K562 (cell line): ENCODE measurements around the gene WNT6. TPM values are rescaled to one million over a fixed set of nuclear protein-coding genes. Genes with fewer than 3 reads are reported as not detected.

Experiments used
- ATAC-seq: fragments of 200-7000 bp; cut with Tn5 transposase; 3 replicates; pipeline ENCODE4 v1.9.1; 2020; ENCODE audit warnings: moderate library complexity
- BruUV-seq: library from RNA; stranded (reverse); fragments of 400-500 nt; replicated peaks from 2 replicates; lab custom pipeline; 2021; lab: Mats Ljungman, UMichigan
- CTCF ChIA-PET: fragments of 300-600 bp; formaldehyde crosslinking; extraction: SDS; loops from one replicate; lab custom pipeline; 2021; ENCODE audit warnings: low intra/inter-chr PET ratio; lab: Yijun Ruan, JAX
- POLR2A ChIA-PET: fragments of 300-600, 350-650 bp; sonication (Branson Sonifier 250); formaldehyde crosslinking; extraction: SDS; loops from one replicate; lab custom pipeline; 2021; ENCODE audit warnings: antibody characterized with exemption, inconsistent platforms; lab: Yijun Ruan, JAX
- DNase-seq, 4 experiments: peaks; one replicate each; pipeline versions ENCODE4 v3.0.0 to v3.0.0-alpha.2; 2011 to 2018; ENCODE audit warnings: low spot score in 3 of 4, mixed read lengths in 3 of 4; ENCODE audit errors: extremely low read depth in 1 of 4
- FAIRE-seq: peaks from 2 replicates; lab custom pipeline; 2011; peaks lifted over from hg19 to GRCh38; lab: Jason Lieb, UNC
- H2AFZ ChIP-seq: 2 replicates; pipeline ENCODE4 v1.6.0; 2011; ENCODE audit warnings: low read depth, low read length, control low read depth, inconsistent platforms
- H3K27ac ChIP-seq: fragments of 200-600 bp; 3 replicates; pipeline ENCODE4 v1.8.0; 2011; ENCODE audit warnings: low read depth, mild to moderate bottlenecking, control low read depth, inconsistent platforms, low read length, moderate library complexity, mixed read lengths; ENCODE audit errors: extremely low read depth
- H3K27me3 ChIP-seq, 2 experiments: fragments of 300-600 bp in 1 of 2; 2 replicates in 1 of 2; 3 replicates in 1 of 2; pipeline versions ENCODE4 v1.6.0 to v1.8.0; 2011; ENCODE audit warnings: inconsistent platforms in 2 of 2, low read length in 2 of 2, mild to moderate bottlenecking in 1 of 2, mixed read lengths in 1 of 2, moderate library complexity in 1 of 2; ENCODE audit not compliant: control insufficient read depth in 2 of 2, insufficient read depth in 2 of 2
- H3K36me3 ChIP-seq: fragments of 300-600 bp; 3 replicates; pipeline ENCODE4 v1.8.0; 2011; ENCODE audit warnings: mild to moderate bottlenecking, low read length, inconsistent platforms; ENCODE audit not compliant: control insufficient read depth, insufficient read depth
- H3K4me1 ChIP-seq, 2 experiments: fragments of 200-600 bp in 1 of 2; replicated peaks in 1 of 2; 2 replicates in 1 of 2; 3 replicates in 1 of 2; pipeline versions ENCODE4 v1.5.1 to v1.8.0; 2011; ENCODE audit warnings: inconsistent platforms in 2 of 2, low read length in 2 of 2, mild to moderate bottlenecking in 1 of 2, mixed read lengths in 1 of 2, moderate library complexity in 1 of 2; ENCODE audit not compliant: control insufficient read depth in 2 of 2, insufficient read depth in 2 of 2
- H3K4me2 ChIP-seq: 2 replicates; pipeline ENCODE4 v1.6.1; 2011; ENCODE audit warnings: low read length, control low read depth, inconsistent platforms, mixed read lengths; ENCODE audit not compliant: insufficient read depth
- H3K4me3 ChIP-seq: fragments of 200-600 bp; sonication (generic), shearing (Covaris generic); 2 replicates; pipeline ENCODE4 v1.5.1; 2016; ENCODE audit warnings: control low read depth, inconsistent platforms
- H3K79me2 ChIP-seq: fragments of 200-600 bp; 3 replicates; pipeline ENCODE4 v1.8.0; 2011; ENCODE audit warnings: low read length, inconsistent platforms; ENCODE audit not compliant: control insufficient read depth, insufficient read depth
- H3K9ac ChIP-seq, 2 experiments: 2 replicates each; pipeline versions ENCODE4 v1.6.0 to v1.6.1; 2011; ENCODE audit warnings: low read depth in 2 of 2, low read length in 2 of 2, control low read depth in 1 of 2, inconsistent platforms in 1 of 2, mild to moderate bottlenecking in 1 of 2, mixed read lengths in 1 of 2; ENCODE audit not compliant: insufficient read depth in 1 of 2
- H3K9me1 ChIP-seq: one replicate; pipeline ENCODE4 v1.6.0; 2011; ENCODE audit warnings: inconsistent platforms, mild to moderate bottlenecking, low read length, moderate library complexity; ENCODE audit not compliant: control insufficient read depth, insufficient read depth
- H3K9me3 ChIP-seq: replicated peaks from 2 replicates; pipeline ENCODE4 v1.5.1; 2011; ENCODE audit warnings: low read depth, low read length, inconsistent platforms; ENCODE audit not compliant: control insufficient read depth, insufficient read depth
- H4K20me1 ChIP-seq: replicated peaks from 2 replicates; pipeline ENCODE4 v1.6.1; 2011; ENCODE audit warnings: low read length, inconsistent platforms, mixed read lengths; ENCODE audit not compliant: control insufficient read depth, insufficient read depth
- CBX3 ChIP-seq, 2 experiments: IDR thresholded peaks; 1 replicate in 1 of 2; 2 replicates in 1 of 2; pipeline ENCODE4 v1.6.1; 2012; ENCODE audit warnings: inconsistent platforms in 2 of 2, low read length in 2 of 2, borderline replicate concordance in 1 of 2, control low read depth in 1 of 2
- FOXJ2 ChIP-seq: fragments of 200-800 bp; sonication (Bioruptor generic); IDR thresholded peaks from 2 replicates; pipeline ENCODE4 v1.6.1; 2016; ENCODE audit warnings: missing genetic modification characterization, missing compliant biosample characterization
- FOXK2 ChIP-seq, 2 experiments: fragments of 450-650 bp; IDR thresholded peaks in 1 of 2; conservative IDR thresholded peaks in 1 of 2; 2 replicates each; pipeline ENCODE4 v1.6.1; 2016; ENCODE audit warnings: low read depth in 2 of 2, mild to moderate bottlenecking in 1 of 2
- FOXP4 ChIP-seq: sonication (generic); formaldehyde crosslinking; IDR thresholded peaks from 2 replicates; pipeline ENCODE4 v1.8.0; 2022; ENCODE audit warnings: mild to moderate bottlenecking, missing genetic modification reagents, borderline replicate concordance
- KDM2B ChIP-seq: fragments of 250-450 bp; sonication (Bioruptor Pico); IDR thresholded peaks from 2 replicates; pipeline ENCODE4 v1.8.0; 2021; ENCODE audit warnings: mild to moderate bottlenecking, moderate library complexity
- MGA ChIP-seq: fragments of 450-650 bp; IDR thresholded peaks from 2 replicates; pipeline ENCODE4 v1.6.1; 2016; ENCODE audit warnings: mild to moderate bottlenecking, moderate library complexity
- NR2F6 ChIP-seq: fragments of 450-650 bp; formaldehyde crosslinking; IDR thresholded peaks from 2 replicates; pipeline ENCODE4 v1.4.0; 2020; ENCODE audit warnings: mild to moderate bottlenecking
- RFX1 ChIP-seq: fragments of 450-650 bp; IDR thresholded peaks from 2 replicates; pipeline ENCODE4 v1.6.1; 2016; ENCODE audit warnings: mild to moderate bottlenecking, moderate library complexity
- WGBS: fragments of 100-300 bp; shearing (Covaris generic); methylation state at CpG from one replicate; pipeline ENCODE4 v1.1.6; 2016; ENCODE audit warnings: low coverage, mixed read lengths; ENCODE audit not compliant: insufficient coverage; ENCODE audit errors: missing lambda C conversion rate; 5-methylcytosine and 5-hydroxymethylcytosine counted together
- in situ Hi-C: fragments of 300-500 bp; cut with MboI; formaldehyde crosslinking; loops from 4 replicates; pipeline ENCODE4 v1.15.0; 2018; ENCODE audit warnings: inconsistent platforms, mixed read lengths
- intact Hi-C: fragments of 100-400 bp; cut with micrococcal nuclease; formaldehyde crosslinking; loops from 2 replicates; pipeline ENCODE4 v1.14.2; 2022
- polyA plus RNA-seq, 8 experiments: library from polyadenylated mRNA; depleted of rRNA in 4 of 8; stranded (reverse) in 5 of 8; unstranded in 3 of 8; fragments of >200 nt; fragmentation: Nextera tagmentation in 2 of 8; fragmentation: Illumina TruSeq in 1 of 8; extraction: Ambion mirVana in 2 of 8; extraction: Trizol in 1 of 8; gene quantifications; 2 replicates each; pipeline versions ENCODE4 v1.2.1 to v1.2.3, GENCODE V29; 2011 to 2014; ENCODE audit warnings: inconsistent platforms in 1 of 8, missing spikeins in 1 of 8
- total RNA-seq, 7 experiments: library from RNA; depleted of rRNA in 6 of 7; stranded (reverse); fragments of >200 nt in 6 of 7; fragmentation: Illumina TruSeq in 2 of 7; extraction: Trizol in 2 of 7; gene quantifications; 2 replicates each; pipeline versions ENCODE4 v1.2.1 to v1.2.3, GENCODE V29; 2011 to 2021; ENCODE audit warnings: low replicate concordance in 1 of 7

Gene WNT6
- total and polyA plus RNA-seq, 9 of the 15 experiments (the other 6 are each of a cell fraction or from before 2014, with no cell fraction given) = not detected

- Histone ChIP-seq H3K9me3 (no peaks in the 10 kb centered on the region), H3K27me3 (peaks cover 0 to 49% of the 10 kb centered on the region in 2 experiments; a peak in 3 of 5 replicates), H3K27ac (no peak overlapping the region), H2AFZ (no peak overlapping the region), H3K36me3 (no peaks in the 10 kb centered on the region), H3K4me2 (no peak overlapping the region), H3K9me1 (no peaks in the 10 kb centered on the region), H4K20me1 (peaks cover 10% of the 10 kb centered on the region; the same call in 1 of the 2 replicates), H3K4me1 (peaks cover 0 to 15% of the 10 kb centered on the region in 2 experiments; a peak in 2 of 5 replicates), H3K9ac (no peak overlapping the region), H3K4me3 (no peak overlapping the region), H3K79me2 (no peaks in the 10 kb centered on the region)
- in situ Hi-C loops = no loop called here
- ChIA-PET POLR2A (no interaction called here), CTCF (no interaction called here)
- DNase-seq = no peak
- intact Hi-C loops = no loop called here
- no TSS peak for BruUV-seq
- no peak for ATAC-seq
- 3% methylated on average over 7 of the region's 13 CpGs for WGBS
- FAIRE-seq = no peak
- TF ChIP-seq FOXK2 (conservative IDR thresholded peaks at IDR 0.05 in 1 of 2, IDR thresholded peaks at IDR 0.05 in 1 of 2; ENCODE audit: low read depth in 2 of 2) = no peak
- no peak for TF ChIP-seq RFX1
- no peak for TF ChIP-seq KDM2B
- no peak for TF ChIP-seq FOXP4 (CRISPR knock-in tag)
- no peak for TF ChIP-seq MGA
- TF ChIP-seq NR2F6 = no peak
- no peak for TF ChIP-seq FOXJ2
- TF ChIP-seq CBX3 (IDR thresholded peaks at IDR 0.05; ENCODE audit: borderline replicate concordance in 1 of 2, low read length in 2 of 2) = no peak
Observed at GRCh38 chr2:218881744-218882460, 22.3 kb downstream of the WNT6 start.
